Measurements from ENCODE around the gene TMEM121B. TPM values are rescaled to one million over a fixed set of nuclear protein-coding genes. Genes with fewer than 3 reads are reported as not detected.

TMEM121B gene
- total RNA-seq, 1 experiment from 2014 or later = 2.2 TPM

- Histone ChIP-seq H3K4me3 (ENCODE audit: insufficient read depth, low read depth, low read length) (no peak overlapping the region; the same call in 1 of the 2 replicates), H3K36me3 (replicated peaks; ENCODE audit: control insufficient read depth, insufficient read depth, low read length) (no peaks in the 10 kb centered on the region), H3K27me3 (ENCODE audit: control insufficient read depth, insufficient read depth, low read length) (peaks cover 23% of the 10 kb centered on the region)
- DNase-seq = no peak
These were observed 37.2 kb downstream of the TMEM121B start for GRCh38 chr22:17083811-17084441.

- H3K36me3 ChIP-seq (replicated peaks; ENCODE audit: control insufficient read depth, insufficient read depth, low read length) = no peaks in the 10 kb centered on the region
- peaks cover 23% of the 10 kb centered on the region for H3K27me3 ChIP-seq (ENCODE audit: control insufficient read depth, insufficient read depth, low read length)
- DNase-seq = no peak
- no peak overlapping the region for H3K4me3 ChIP-seq (ENCODE audit: insufficient read depth, low read depth, low read length)
These were observed 37.9 kb downstream of the TMEM121B start for GRCh38 chr22:17083255-17083654.

- Histone ChIP-seq H3K4me3 (ENCODE audit: insufficient read depth, low read depth, low read length) (no peak overlapping the region), H3K27me3 (ENCODE audit: control insufficient read depth, insufficient read depth, low read length) (peaks cover 3% of the 10 kb centered on the region; the same call in 1 of the 2 replicates), H3K36me3 (replicated peaks; ENCODE audit: control insufficient read depth, insufficient read depth, low read length) (no peaks in the 10 kb centered on the region)
- DNase-seq = no peak
These were observed 41.6 kb downstream of the TMEM121B start for GRCh38 chr22:17079572-17079971.

- DNase-seq = no peak
- Histone ChIP-seq H3K36me3 (replicated peaks; ENCODE audit: control insufficient read depth, insufficient read depth, low read length) (no peaks in the 10 kb centered on the region), H3K4me3 (ENCODE audit: insufficient read depth, low read depth, low read length) (no peak overlapping the region), H3K27me3 (ENCODE audit: control insufficient read depth, insufficient read depth, low read length) (no peaks in the 10 kb centered on the region)
These were observed 43.9 kb downstream of the TMEM121B start for GRCh38 chr22:17077255-17077654.

GRCh38 chr22:17074648-17075002 is 46.5 kb downstream of the TMEM121B start:
- peak; percentile 5 for DNase-seq
- Histone ChIP-seq H3K27me3 (ENCODE audit: control insufficient read depth, insufficient read depth, low read length) (no peaks in the 10 kb centered on the region), H3K36me3 (replicated peaks; ENCODE audit: control insufficient read depth, insufficient read depth, low read length) (no peaks in the 10 kb centered on the region), H3K4me3 (ENCODE audit: insufficient read depth, low read depth, low read length) (no peak overlapping the region)

GRCh38 chr22:17072877-17073276 is 48.3 kb downstream of the TMEM121B start:
- H3K36me3 ChIP-seq (replicated peaks; ENCODE audit: control insufficient read depth, insufficient read depth, low read length) = no peaks in the 10 kb centered on the region
- no peak overlapping the region for H3K4me3 ChIP-seq (ENCODE audit: insufficient read depth, low read depth, low read length)
- no peak for DNase-seq
- H3K27me3 ChIP-seq (ENCODE audit: control insufficient read depth, insufficient read depth, low read length) = no peaks in the 10 kb centered on the region

Other genes with a start within 250 kb of the TMEM121B start
- gene GAB4, start 113.1 kb downstream of the TMEM121B start, total RNA-seq (2014; rRNA removed; shearing (Covaris generic)) = 0.18 and 0.21 TPM in 2 replicates
- gene IL17RA, start 36.4 kb downstream of the TMEM121B start, total RNA-seq (2014; rRNA removed; shearing (Covaris generic)) = 3.6 and 4.3 TPM in 2 replicates
- 127 and 142 TPM in 2 replicates for gene HDHD5, start 37.9 kb upstream of the TMEM121B start, total RNA-seq (2014; rRNA removed; shearing (Covaris generic))
- 29.1 and 36.0 TPM in 2 replicates for gene ADA2, start 98.1 kb upstream of the TMEM121B start, total RNA-seq (2014; rRNA removed; shearing (Covaris generic))
- 50.0 and 66.3 TPM in 2 replicates for gene CECR2, start 248.1 kb upstream of the TMEM121B start, total RNA-seq (2014; rRNA removed; shearing (Covaris generic))

Measured in H7 (cell line).